H1 (cell line): ENCODE measurements around the gene SNAPC1.
"Not testable (repeated sequence)": the region's sequence is repeated elsewhere in the genome, so short reads cannot be mapped to it uniquely, and the experiment has no call there.

Source experiments
- CREB1 ChIP-seq: IDR thresholded peaks from 2 replicates; pipeline ENCODE4 v1.6.1; 2012; ENCODE audit warnings: inconsistent platforms
- EGR1 ChIP-seq: IDR thresholded peaks from 2 replicates; pipeline ENCODE4 v1.6.1; 2011; ENCODE audit warnings: low read depth, low read length, borderline replicate concordance
- EZH2 ChIP-seq: fragments of 200-600 bp; sonication (generic); IDR thresholded peaks from 2 replicates; pipeline ENCODE4 v1.7.1; 2012; ENCODE audit warnings: low read depth, mild to moderate bottlenecking, moderate library complexity, low read length, inconsistent platforms; ENCODE audit not compliant: severe bottlenecking
- GABPA ChIP-seq: IDR thresholded peaks from 2 replicates; pipeline ENCODE4 v1.6.1; 2011; ENCODE audit warnings: mild to moderate bottlenecking, low read length, moderate library complexity, borderline replicate concordance; ENCODE audit not compliant: insufficient read depth
- KDM1A ChIP-seq: fragments of 200-600, 300-600 bp; sonication (generic); IDR thresholded peaks from 2 replicates; pipeline ENCODE4 v1.7.1; 2016; ENCODE audit warnings: mild to moderate bottlenecking, low read length, borderline replicate concordance
- MAFK ChIP-seq: IDR thresholded peaks from 2 replicates; pipeline ENCODE4 v1.6.1; 2012; ENCODE audit warnings: low read depth, mild to moderate bottlenecking, improper control_type of control experiment, low read length
- NANOG ChIP-seq: IDR thresholded peaks from 2 replicates; pipeline ENCODE4 v1.6.1; 2011; ENCODE audit warnings: low read length, low read depth, mild to moderate bottlenecking, inconsistent platforms; ENCODE audit not compliant: insufficient read depth, poor library complexity, severe bottlenecking
- PHF8 ChIP-seq: fragments of 200-600 bp; sonication (generic); conservative IDR thresholded peaks from 2 replicates; pipeline ENCODE4 v1.7.1; 2012; ENCODE audit warnings: low read depth, mild to moderate bottlenecking, inconsistent platforms, low read length, moderate library complexity
- POLR2A ChIP-seq, 2 experiments: IDR thresholded peaks; 1 replicate in 1 of 2; 2 replicates in 1 of 2; pipeline ENCODE4 v1.6.1; 2011; ENCODE audit warnings: low read depth in 2 of 2, low read length in 2 of 2, mild to moderate bottlenecking in 2 of 2; ENCODE audit errors: control extremely low read depth in 1 of 2
- RNF2 ChIP-seq: fragments of 200-900, 300-1000 bp; sonication (generic); IDR thresholded peaks from 2 replicates; pipeline ENCODE4 v1.7.1; 2016; ENCODE audit warnings: borderline replicate concordance, low read depth, mild to moderate bottlenecking, antibody characterized with exemption, low read length; ENCODE audit not compliant: poor library complexity, severe bottlenecking; ENCODE audit errors: missing control alignments
- YY1 ChIP-seq: IDR thresholded peaks from 2 replicates; pipeline ENCODE4 v1.6.1; 2011; ENCODE audit warnings: low read depth, mild to moderate bottlenecking, low read length
- TF ChIP-seq, protein P1 (sequence below), 3 experiments: IDR thresholded peaks; 1 replicate in 2 of 3; 2 replicates in 1 of 3; pipeline versions ENCODE4 v1.5.1 to v1.6.1; 2011; ENCODE audit warnings: low read length in 3 of 3, mild to moderate bottlenecking in 3 of 3, inconsistent platforms in 2 of 3, low read depth in 1 of 3, moderate library complexity in 1 of 3; ENCODE audit not compliant: insufficient read depth in 1 of 3; ENCODE audit errors: control extremely low read depth in 1 of 3
- TF ChIP-seq, protein P2 (sequence below): IDR thresholded peaks from 2 replicates; pipeline ENCODE4 v1.6.1; 2012; ENCODE audit warnings: inconsistent platforms
- TF ChIP-seq, protein P3 (sequence below): fragments of 300-600 bp; sonication (generic); IDR thresholded peaks from 2 replicates; pipeline ENCODE4 v1.7.1; 2012; ENCODE audit warnings: low read length, moderate library complexity, mild to moderate bottlenecking, inconsistent platforms; ENCODE audit not compliant: insufficient replicate concordance

DNA sequence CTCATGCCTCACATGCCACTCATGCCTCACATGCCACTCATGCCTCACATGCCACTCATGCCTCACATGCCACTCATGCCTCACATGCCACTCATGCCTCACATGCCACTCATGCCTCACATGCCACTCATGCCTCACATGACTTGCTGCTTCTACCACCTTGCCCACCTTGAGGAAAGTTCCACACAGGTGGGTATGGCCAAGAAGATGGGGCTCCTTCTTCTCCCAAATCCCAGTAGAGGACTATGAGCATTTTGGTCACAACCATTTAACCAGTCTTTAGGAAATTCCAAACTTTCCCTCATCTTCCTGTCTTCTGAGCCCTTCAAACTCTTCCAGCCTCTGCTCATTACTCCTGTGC is 6.9 kb upstream of the SNAPC1 start:
- TF ChIP-seq, protein P1, sequence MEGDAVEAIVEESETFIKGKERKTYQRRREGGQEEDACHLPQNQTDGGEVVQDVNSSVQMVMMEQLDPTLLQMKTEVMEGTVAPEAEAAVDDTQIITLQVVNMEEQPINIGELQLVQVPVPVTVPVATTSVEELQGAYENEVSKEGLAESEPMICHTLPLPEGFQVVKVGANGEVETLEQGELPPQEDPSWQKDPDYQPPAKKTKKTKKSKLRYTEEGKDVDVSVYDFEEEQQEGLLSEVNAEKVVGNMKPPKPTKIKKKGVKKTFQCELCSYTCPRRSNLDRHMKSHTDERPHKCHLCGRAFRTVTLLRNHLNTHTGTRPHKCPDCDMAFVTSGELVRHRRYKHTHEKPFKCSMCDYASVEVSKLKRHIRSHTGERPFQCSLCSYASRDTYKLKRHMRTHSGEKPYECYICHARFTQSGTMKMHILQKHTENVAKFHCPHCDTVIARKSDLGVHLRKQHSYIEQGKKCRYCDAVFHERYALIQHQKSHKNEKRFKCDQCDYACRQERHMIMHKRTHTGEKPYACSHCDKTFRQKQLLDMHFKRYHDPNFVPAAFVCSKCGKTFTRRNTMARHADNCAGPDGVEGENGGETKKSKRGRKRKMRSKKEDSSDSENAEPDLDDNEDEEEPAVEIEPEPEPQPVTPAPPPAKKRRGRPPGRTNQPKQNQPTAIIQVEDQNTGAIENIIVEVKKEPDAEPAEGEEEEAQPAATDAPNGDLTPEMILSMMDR (IDR thresholded peaks at IDR 0.05; ENCODE audit: control extremely low read depth in 1 of 3, insufficient read depth in 1 of 3, low read depth in 1 of 3, low read length in 3 of 3): not testable (repeated sequence)
- not testable (repeated sequence) for TF ChIP-seq YY1; EZH2; GABPA; POLR2A (IDR thresholded peaks at IDR 0.05; ENCODE audit: control extremely low read depth in 1 of 2, low read depth in 2 of 2, low read length in 2 of 2); PHF8; KDM1A; RNF2; CREB1; MAFK; EGR1; NANOG
- TF ChIP-seq, protein P2, sequence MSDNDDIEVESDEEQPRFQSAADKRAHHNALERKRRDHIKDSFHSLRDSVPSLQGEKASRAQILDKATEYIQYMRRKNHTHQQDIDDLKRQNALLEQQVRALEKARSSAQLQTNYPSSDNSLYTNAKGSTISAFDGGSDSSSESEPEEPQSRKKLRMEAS: peak; percentile 51
- TF ChIP-seq, protein P3, sequence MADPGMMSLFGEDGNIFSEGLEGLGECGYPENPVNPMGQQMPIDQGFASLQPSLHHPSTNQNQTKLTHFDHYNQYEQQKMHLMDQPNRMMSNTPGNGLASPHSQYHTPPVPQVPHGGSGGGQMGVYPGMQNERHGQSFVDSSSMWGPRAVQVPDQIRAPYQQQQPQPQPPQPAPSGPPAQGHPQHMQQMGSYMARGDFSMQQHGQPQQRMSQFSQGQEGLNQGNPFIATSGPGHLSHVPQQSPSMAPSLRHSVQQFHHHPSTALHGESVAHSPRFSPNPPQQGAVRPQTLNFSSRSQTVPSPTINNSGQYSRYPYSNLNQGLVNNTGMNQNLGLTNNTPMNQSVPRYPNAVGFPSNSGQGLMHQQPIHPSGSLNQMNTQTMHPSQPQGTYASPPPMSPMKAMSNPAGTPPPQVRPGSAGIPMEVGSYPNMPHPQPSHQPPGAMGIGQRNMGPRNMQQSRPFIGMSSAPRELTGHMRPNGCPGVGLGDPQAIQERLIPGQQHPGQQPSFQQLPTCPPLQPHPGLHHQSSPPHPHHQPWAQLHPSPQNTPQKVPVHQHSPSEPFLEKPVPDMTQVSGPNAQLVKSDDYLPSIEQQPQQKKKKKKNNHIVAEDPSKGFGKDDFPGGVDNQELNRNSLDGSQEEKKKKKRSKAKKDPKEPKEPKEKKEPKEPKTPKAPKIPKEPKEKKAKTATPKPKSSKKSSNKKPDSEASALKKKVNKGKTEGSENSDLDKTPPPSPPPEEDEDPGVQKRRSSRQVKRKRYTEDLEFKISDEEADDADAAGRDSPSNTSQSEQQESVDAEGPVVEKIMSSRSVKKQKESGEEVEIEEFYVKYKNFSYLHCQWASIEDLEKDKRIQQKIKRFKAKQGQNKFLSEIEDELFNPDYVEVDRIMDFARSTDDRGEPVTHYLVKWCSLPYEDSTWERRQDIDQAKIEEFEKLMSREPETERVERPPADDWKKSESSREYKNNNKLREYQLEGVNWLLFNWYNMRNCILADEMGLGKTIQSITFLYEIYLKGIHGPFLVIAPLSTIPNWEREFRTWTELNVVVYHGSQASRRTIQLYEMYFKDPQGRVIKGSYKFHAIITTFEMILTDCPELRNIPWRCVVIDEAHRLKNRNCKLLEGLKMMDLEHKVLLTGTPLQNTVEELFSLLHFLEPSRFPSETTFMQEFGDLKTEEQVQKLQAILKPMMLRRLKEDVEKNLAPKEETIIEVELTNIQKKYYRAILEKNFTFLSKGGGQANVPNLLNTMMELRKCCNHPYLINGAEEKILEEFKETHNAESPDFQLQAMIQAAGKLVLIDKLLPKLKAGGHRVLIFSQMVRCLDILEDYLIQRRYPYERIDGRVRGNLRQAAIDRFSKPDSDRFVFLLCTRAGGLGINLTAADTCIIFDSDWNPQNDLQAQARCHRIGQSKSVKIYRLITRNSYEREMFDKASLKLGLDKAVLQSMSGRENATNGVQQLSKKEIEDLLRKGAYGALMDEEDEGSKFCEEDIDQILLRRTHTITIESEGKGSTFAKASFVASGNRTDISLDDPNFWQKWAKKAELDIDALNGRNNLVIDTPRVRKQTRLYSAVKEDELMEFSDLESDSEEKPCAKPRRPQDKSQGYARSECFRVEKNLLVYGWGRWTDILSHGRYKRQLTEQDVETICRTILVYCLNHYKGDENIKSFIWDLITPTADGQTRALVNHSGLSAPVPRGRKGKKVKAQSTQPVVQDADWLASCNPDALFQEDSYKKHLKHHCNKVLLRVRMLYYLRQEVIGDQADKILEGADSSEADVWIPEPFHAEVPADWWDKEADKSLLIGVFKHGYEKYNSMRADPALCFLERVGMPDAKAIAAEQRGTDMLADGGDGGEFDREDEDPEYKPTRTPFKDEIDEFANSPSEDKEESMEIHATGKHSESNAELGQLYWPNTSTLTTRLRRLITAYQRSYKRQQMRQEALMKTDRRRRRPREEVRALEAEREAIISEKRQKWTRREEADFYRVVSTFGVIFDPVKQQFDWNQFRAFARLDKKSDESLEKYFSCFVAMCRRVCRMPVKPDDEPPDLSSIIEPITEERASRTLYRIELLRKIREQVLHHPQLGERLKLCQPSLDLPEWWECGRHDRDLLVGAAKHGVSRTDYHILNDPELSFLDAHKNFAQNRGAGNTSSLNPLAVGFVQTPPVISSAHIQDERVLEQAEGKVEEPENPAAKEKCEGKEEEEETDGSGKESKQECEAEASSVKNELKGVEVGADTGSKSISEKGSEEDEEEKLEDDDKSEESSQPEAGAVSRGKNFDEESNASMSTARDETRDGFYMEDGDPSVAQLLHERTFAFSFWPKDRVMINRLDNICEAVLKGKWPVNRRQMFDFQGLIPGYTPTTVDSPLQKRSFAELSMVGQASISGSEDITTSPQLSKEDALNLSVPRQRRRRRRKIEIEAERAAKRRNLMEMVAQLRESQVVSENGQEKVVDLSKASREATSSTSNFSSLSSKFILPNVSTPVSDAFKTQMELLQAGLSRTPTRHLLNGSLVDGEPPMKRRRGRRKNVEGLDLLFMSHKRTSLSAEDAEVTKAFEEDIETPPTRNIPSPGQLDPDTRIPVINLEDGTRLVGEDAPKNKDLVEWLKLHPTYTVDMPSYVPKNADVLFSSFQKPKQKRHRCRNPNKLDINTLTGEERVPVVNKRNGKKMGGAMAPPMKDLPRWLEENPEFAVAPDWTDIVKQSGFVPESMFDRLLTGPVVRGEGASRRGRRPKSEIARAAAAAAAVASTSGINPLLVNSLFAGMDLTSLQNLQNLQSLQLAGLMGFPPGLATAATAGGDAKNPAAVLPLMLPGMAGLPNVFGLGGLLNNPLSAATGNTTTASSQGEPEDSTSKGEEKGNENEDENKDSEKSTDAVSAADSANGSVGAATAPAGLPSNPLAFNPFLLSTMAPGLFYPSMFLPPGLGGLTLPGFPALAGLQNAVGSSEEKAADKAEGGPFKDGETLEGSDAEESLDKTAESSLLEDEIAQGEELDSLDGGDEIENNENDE: not testable (repeated sequence)
